IgD-negative memory B cell (primary cell): ENCODE measurements around the gene CPNE4. TPM values are rescaled to one million over a fixed set of nuclear protein-coding genes. Genes with fewer than 3 reads are reported as not detected.

Experiments used
- H3K27ac Mint-ChIP-seq, 3 donors: one replicate each; pipeline ENCODE4 v1.8.0; 2020 to 2022; ENCODE audit warnings: mild to moderate bottlenecking in 3 of 3, mixed read lengths in 3 of 3, moderate library complexity in 1 of 3
- H3K27me3 Mint-ChIP-seq: one replicate; pipeline ENCODE4 v1.8.0; 2021; ENCODE audit warnings: mixed read lengths
- H3K36me3 Mint-ChIP-seq: one replicate; pipeline ENCODE4 v1.8.0; 2020; ENCODE audit warnings: mild to moderate bottlenecking, mixed read lengths
- H3K4me1 Mint-ChIP-seq, 3 donors: one replicate each; pipeline ENCODE4 v1.8.0; 2020 to 2022; ENCODE audit warnings: mixed read lengths in 3 of 3, mild to moderate bottlenecking in 1 of 3
- H3K4me3 Mint-ChIP-seq, 4 donors: one replicate each; pipeline ENCODE4 v1.8.0; 2020 to 2022; ENCODE audit warnings: mild to moderate bottlenecking in 4 of 4, mixed read lengths in 4 of 4, moderate library complexity in 3 of 4
- H3K9me3 Mint-ChIP-seq, 3 donors: one replicate each; pipeline ENCODE4 v1.8.0; 2020 to 2021; ENCODE audit warnings: mixed read lengths in 3 of 3, mild to moderate bottlenecking in 1 of 3
- polyA plus RNA-seq: library from polyadenylated mRNA; unstranded; fragments of 300-500 nt; fragmentation: Illumina TruSeq; gene quantifications from one replicate; pipeline ENCODE4 v1.2.3, GENCODE V29; 2021

CPNE4 gene
- polyA plus RNA-seq, 1 donor from 2014 or later, result not detected

DNA sequence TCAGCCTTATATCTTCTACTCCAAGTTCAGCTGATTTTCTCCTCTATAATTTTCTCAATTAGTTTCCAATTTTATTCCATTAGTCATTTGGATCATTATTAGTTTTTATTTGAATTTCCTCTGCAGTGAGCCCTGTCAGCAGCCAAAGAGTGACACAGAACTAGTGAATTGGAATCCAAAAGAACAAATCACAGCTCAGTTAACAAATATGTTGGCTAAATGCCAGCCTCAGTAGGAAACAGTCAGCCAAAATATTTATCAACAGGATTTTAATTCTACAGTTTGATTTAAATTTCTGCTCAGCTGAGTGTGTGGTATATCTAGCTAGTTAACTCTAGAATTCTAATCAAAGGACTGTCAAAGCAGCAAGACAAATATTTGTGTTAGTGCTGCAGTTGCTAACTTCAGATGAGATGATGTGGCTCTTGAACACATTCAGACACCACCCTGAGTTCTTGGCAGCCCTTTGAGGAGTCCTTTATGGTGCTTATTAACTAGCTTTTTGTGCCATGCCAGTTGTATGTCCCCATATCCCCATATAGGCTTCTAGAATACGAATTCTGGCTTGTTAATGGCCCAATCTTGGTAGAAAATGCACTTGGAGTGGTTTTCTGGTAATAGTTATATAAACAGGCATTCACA, 194.5 kb downstream of the CPNE4 start:
- no peaks in the 10 kb centered on the region for H3K36me3 Mint-ChIP-seq
- no peak overlapping the region for H3K4me3 Mint-ChIP-seq
- peaks cover 0 to 3% (median 0%) of the 10 kb centered on the region in 3 donors for H3K9me3 Mint-ChIP-seq
- no peak overlapping the region for H3K27ac Mint-ChIP-seq
- H3K27me3 Mint-ChIP-seq, result no peaks in the 10 kb centered on the region
- H3K4me1 Mint-ChIP-seq, result no peaks in the 10 kb centered on the region

DNA sequence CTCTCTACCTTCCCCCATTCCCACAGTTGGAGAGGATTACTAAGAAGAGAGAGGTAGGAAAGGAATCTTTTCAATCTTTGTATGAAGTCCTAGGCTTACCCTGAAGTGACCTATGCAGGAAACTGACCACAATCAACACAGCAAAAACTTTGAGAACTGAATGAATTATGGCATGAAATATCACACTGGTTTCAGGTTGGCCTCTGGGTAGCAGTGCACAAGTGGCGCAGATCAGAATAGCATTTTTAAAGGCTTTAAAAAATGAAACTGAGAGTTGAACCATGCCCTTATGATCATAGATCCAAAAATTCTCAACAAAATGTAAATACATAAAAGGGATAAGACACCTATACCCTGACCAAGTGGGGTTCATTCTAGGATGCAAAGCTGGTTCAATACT, 198.9 kb downstream of the CPNE4 start:
- H3K9me3 Mint-ChIP-seq, result peaks cover 0 to 3% (median 0%) of the 10 kb centered on the region in 3 donors
- no peaks in the 10 kb centered on the region for H3K4me1 Mint-ChIP-seq
- H3K4me3 Mint-ChIP-seq, result no peak overlapping the region
- no peak overlapping the region for H3K27ac Mint-ChIP-seq
- no peaks in the 10 kb centered on the region for H3K27me3 Mint-ChIP-seq
- no peaks in the 10 kb centered on the region for H3K36me3 Mint-ChIP-seq

DNA sequence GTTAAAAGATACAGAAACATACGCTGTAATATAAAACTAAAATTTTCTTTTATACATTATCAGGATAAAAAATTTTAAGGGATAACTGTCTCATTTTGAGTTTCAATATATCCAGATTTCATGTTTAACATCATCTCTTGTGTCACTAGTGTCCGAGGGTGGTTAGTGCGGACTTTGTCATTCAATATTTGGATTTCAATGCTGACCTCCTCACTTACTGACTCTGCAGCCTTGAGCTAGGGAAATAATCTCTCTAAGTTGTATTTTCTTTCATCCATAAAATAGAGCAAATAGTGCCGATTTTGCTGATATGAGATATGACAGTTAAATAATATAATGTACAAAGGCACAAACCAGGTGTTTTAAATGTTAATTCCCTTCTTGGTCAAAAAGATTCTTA, 203.2 kb downstream of the CPNE4 start:
- Mint-ChIP-seq H3K4me3 (no peak overlapping the region), H3K4me1 (no peaks in the 10 kb centered on the region), H3K27ac (no peak overlapping the region), H3K27me3 (no peaks in the 10 kb centered on the region), H3K36me3 (no peaks in the 10 kb centered on the region), H3K9me3 (peaks cover 0 to 11% (median 0%) of the 10 kb centered on the region in 3 donors)

GRCh38 chr3:131821191-131821762, 213.5 kb downstream of the CPNE4 start:
- Mint-ChIP-seq H3K27ac (no peak overlapping the region), H3K36me3 (no peaks in the 10 kb centered on the region), H3K4me3 (no peak overlapping the region), H3K9me3 (no peaks in the 10 kb centered on the region), H3K27me3 (no peaks in the 10 kb centered on the region), H3K4me1 (no peaks in the 10 kb centered on the region)

DNA sequence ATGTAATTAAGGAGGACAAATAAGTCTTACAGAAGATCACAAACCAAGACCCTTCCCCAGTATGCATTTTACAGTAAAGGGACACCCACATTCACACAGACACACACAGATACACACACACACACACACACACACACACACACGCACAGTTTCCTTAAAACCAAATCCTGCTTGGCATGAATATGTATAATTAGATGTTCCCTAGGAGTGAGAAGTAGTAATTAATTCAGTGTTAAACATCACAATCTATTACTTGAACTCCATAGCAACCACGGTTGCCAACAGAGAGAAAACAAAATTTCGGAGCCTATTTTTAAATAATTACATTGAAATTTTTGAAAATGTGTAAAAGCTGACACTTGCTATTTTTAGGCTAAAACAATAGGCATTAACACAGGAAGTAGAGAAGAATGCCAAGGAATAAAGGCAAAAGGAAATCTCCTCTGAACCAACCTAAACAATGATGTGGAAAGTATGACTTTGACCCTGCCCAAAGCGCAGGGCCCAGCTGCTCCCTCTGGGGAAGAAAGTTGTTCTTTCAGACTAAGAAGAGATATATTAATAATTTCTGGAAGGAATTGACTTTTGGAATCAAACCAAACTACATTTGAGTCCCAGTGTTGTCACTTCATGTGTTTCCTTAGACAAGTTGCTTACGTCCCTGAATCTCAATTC, 215.3 kb downstream of the CPNE4 start:
- H3K4me3 Mint-ChIP-seq, result no peak overlapping the region
- H3K36me3 Mint-ChIP-seq, result no peaks in the 10 kb centered on the region
- no peaks in the 10 kb centered on the region for H3K4me1 Mint-ChIP-seq
- no peaks in the 10 kb centered on the region for H3K27me3 Mint-ChIP-seq
- no peak overlapping the region for H3K27ac Mint-ChIP-seq
- H3K9me3 Mint-ChIP-seq, result no peaks in the 10 kb centered on the region

- no peak overlapping the region for H3K27ac Mint-ChIP-seq
- H3K36me3 Mint-ChIP-seq, result no peaks in the 10 kb centered on the region
- no peaks in the 10 kb centered on the region for H3K9me3 Mint-ChIP-seq
- H3K4me3 Mint-ChIP-seq, result no peak overlapping the region
- no peaks in the 10 kb centered on the region for H3K4me1 Mint-ChIP-seq
- H3K27me3 Mint-ChIP-seq, result no peaks in the 10 kb centered on the region
These were observed 222.4 kb downstream of the CPNE4 start for GRCh38 chr3:131812433-131812832.

DNA sequence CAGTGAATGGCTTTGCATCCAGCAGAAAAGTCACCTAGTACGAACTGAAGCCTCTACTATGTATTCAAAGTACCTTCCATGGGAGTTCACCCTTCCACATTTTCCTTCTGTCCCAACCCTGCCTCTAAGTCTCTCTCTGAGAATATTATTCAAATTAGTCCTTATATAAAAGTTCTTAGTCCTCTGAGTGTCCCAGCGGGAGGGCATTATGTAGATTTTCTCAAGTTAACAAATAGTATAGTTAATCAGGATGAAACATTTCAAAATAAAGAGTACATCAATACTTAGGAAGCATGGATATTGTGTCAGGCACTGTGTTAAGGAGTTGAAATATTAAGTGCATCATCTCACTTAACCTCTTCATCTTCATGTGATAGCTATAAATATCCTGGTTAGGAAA, 223.3 kb downstream of the CPNE4 start:
- Mint-ChIP-seq H3K27me3 (no peaks in the 10 kb centered on the region), H3K4me1 (no peaks in the 10 kb centered on the region), H3K27ac (no peak overlapping the region), H3K36me3 (no peaks in the 10 kb centered on the region), H3K4me3 (no peak overlapping the region), H3K9me3 (no peaks in the 10 kb centered on the region)

DNA sequence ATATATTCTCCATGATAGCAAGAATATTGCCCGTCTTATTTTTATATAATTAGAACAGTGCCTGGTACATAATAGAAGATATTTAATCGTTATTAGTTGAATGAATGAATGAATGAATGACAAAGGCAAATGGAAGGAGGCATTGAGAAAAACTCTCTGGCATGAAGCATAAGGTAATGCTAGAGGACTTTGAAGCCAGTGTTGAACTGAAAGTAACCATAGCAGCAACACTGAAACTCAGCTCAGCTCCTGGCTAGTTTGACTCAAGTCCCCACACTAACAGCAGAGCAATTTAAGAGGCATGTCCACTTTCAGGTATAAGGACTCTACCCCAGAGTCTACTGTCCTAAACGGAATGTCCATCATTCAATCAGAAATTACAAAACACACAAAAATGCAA, 227.0 kb downstream of the CPNE4 start:
- no peaks in the 10 kb centered on the region for H3K9me3 Mint-ChIP-seq
- H3K27me3 Mint-ChIP-seq, result no peaks in the 10 kb centered on the region
- no peak overlapping the region for H3K4me3 Mint-ChIP-seq
- H3K4me1 Mint-ChIP-seq, result no peaks in the 10 kb centered on the region
- H3K27ac Mint-ChIP-seq, result no peak overlapping the region
- H3K36me3 Mint-ChIP-seq, result no peaks in the 10 kb centered on the region

- H3K36me3 Mint-ChIP-seq, result no peaks in the 10 kb centered on the region
These were observed 228.1 kb downstream of the CPNE4 start for GRCh38 chr3:131806736-131807135.

GRCh38 chr3:131804565-131805133, 230.2 kb downstream of the CPNE4 start:
- no peak overlapping the region for H3K4me3 Mint-ChIP-seq
- H3K27me3 Mint-ChIP-seq, result peaks cover 3% of the 10 kb centered on the region
- H3K27ac Mint-ChIP-seq, result no peak overlapping the region
- no peaks in the 10 kb centered on the region for H3K36me3 Mint-ChIP-seq
- H3K4me1 Mint-ChIP-seq, result no peaks in the 10 kb centered on the region
- H3K9me3 Mint-ChIP-seq, result no peaks in the 10 kb centered on the region

More at GRCh38 chr3:131806736-131807135, 228.1 kb downstream of the CPNE4 start:
- no peak overlapping the region for H3K27ac Mint-ChIP-seq
- H3K4me1 Mint-ChIP-seq, result no peaks in the 10 kb centered on the region
- peaks cover 3% of the 10 kb centered on the region for H3K27me3 Mint-ChIP-seq
- no peaks in the 10 kb centered on the region for H3K9me3 Mint-ChIP-seq
- H3K4me3 Mint-ChIP-seq, result no peak overlapping the region

- Mint-ChIP-seq H3K4me3 (no peak overlapping the region), H3K27ac (no peak overlapping the region), H3K4me1 (no peaks in the 10 kb centered on the region), H3K27me3 (peaks cover 3% of the 10 kb centered on the region), H3K36me3 (no peaks in the 10 kb centered on the region), H3K9me3 (no peaks in the 10 kb centered on the region)
These were observed 231.7 kb downstream of the CPNE4 start for GRCh38 chr3:131803113-131803512.

DNA sequence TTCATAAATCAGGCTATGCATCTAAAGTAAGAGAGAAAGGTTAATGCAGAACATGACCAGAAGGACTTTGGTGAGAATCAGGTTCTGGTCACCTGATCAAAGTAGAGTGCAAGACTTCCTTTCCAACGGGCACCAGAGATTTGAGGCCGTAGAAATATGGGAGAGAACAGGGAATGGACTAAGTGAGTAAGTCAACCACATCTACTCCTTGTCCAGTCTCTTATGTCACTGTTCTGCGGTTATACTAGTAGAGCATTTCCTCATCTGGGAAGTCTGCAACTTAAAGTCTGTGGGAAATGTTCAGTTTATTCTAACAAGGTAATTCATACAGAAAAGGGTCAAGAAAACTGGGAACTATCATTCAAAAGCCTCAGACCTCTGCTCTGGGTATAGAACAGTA, 232.8 kb downstream of the CPNE4 start:
- Mint-ChIP-seq H3K27me3 (peaks cover 4% of the 10 kb centered on the region), H3K27ac (no peak overlapping the region), H3K4me3 (no peak overlapping the region)

DNA sequence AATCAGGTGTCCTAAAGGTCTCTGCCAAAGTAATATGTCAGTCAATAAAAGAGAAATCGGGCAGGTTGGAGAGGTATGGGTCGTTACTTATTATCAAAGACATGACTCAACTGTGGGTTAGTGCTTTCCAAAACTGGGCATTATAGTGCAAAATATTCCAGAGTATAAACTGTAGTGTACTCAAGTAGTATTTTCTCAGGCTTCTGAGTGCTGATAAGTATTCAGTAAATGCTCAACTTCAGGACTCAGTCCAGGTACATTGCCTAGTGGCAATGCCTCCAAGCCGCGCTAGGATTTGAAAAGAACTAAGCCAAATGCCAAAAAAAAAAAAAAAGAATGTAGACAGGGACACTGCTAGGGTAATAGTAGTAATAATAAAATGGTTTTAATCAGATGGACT, 233.2 kb downstream of the CPNE4 start:
- Mint-ChIP-seq H3K27ac (no peak overlapping the region), H3K9me3 (no peaks in the 10 kb centered on the region), H3K36me3 (no peaks in the 10 kb centered on the region), H3K27me3 (peaks cover 4% of the 10 kb centered on the region), H3K4me1 (peaks cover 0 to 5% (median 3%) of the 10 kb centered on the region in 3 donors), H3K4me3 (no peak overlapping the region)

More for the DNA sequence above, 232.8 kb downstream of the CPNE4 start:
- Mint-ChIP-seq H3K4me1 (peaks cover 0 to under 1% (median 0%) of the 10 kb centered on the region in 3 donors), H3K9me3 (no peaks in the 10 kb centered on the region), H3K36me3 (no peaks in the 10 kb centered on the region)

DNA sequence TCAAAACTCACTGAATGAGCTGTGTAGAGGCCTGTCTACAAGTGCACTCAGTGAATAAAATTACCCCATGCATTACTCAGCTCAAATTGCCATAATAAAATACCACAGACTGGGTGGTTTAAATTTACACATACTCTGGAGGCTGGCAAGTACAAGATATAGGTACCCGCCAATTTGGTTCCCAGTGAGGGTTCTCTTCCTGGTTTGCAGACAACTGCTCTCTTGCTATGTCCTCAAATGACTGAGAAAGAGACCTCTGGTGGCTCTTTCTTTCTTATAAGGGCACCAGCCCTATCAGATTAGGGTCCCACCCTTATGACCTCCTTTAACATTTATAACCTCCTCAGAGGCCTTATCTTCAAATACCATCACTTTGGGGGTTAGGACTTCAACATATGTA, 237.0 kb downstream of the CPNE4 start:
- H3K9me3 Mint-ChIP-seq, result no peaks in the 10 kb centered on the region
- H3K4me3 Mint-ChIP-seq, result no peak overlapping the region
- no peak overlapping the region for H3K27ac Mint-ChIP-seq
- peaks cover 4 to 20% (median 11%) of the 10 kb centered on the region in 3 donors for H3K4me1 Mint-ChIP-seq
- no peaks in the 10 kb centered on the region for H3K36me3 Mint-ChIP-seq
- H3K27me3 Mint-ChIP-seq, result peaks cover 11% of the 10 kb centered on the region

DNA sequence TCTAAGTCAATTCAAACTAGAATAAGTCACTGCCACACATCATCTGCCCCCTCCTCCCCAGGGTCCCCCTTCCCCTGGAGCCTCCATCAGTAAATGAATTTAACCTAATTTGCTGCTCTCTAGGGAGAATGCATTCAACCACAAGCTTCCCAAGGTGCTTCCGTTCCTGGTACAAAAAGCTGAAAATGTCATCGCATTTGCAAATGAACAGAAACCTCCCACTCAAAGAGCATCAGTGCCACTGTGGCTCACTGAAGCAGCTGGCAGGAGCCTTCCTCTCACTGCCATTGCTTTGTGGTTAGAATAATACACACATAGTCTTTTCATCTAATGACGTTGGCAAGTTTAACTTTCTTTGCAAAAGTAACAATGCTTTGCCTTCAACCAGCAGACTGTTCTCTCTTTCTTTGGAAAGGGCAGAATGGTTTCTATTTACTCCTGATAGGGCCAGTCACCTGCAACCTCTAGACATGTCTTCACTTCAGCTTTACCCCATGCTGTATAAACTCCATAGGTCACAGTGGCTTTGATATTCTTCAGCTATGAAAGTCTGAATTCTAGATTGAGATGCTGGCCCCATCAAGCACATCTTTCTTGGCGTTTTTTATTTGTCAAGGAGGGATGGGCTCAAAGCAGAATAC, 238.1 kb downstream of the CPNE4 start:
- Mint-ChIP-seq H3K4me3 (peak overlapping the region in 1 of 4 donors; percentile 14), H3K27ac (peak overlapping the region in 1 of 3 donors; percentile 37), H3K36me3 (no peaks in the 10 kb centered on the region), H3K4me1 (peaks cover 4 to 20% (median 11%) of the 10 kb centered on the region in 3 donors), H3K9me3 (no peaks in the 10 kb centered on the region), H3K27me3 (peaks cover 8% of the 10 kb centered on the region)
